ENCODE measurements around the gene FHOD3.
A peak's percentile ranks its signal among the peaks of the same experiment; 100 is the strongest.

FHOD3 gene

GRCh38 chr18:36281936-36282335, 15.6 kb upstream of the FHOD3 start:
- DNase-seq (ENCODE audit: extremely low read depth, low read depth): no peak
- no peak for TF ChIP-seq CTCF (IDR thresholded peaks at IDR 0.05; ENCODE audit: low read depth, low read length)

DNA sequence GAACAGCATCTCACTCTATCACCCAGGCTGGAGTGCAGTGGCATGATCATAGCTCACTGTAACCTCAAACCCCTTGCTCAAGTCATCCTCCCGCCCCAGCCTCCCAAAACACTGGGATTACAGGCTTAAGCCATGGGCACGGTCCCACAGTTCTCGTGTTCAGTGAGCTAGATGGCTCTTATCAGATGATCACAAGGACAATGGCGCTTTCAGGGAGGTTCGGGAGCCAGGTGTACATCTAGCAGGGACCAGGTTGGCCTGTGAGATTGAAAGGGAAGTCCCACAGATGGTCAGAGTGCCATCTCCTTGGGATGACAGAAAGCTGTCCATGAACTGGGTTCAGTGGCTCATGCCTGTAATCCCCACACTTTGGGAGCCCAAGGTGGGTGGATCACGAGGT, 14.1 kb upstream of the FHOD3 start:
- TF ChIP-seq CTCF (IDR thresholded peaks at IDR 0.05; ENCODE audit: low read depth, low read length): no peak
- DNase-seq (ENCODE audit: extremely low read depth, low read depth): no peak

- TF ChIP-seq CTCF (IDR thresholded peaks at IDR 0.05; ENCODE audit: low read depth, low read length): no peak
- no peak for DNase-seq (ENCODE audit: extremely low read depth, low read depth)
These were observed 13.2 kb upstream of the FHOD3 start for GRCh38 chr18:36284268-36284667.

- peak; percentile 81 for TF ChIP-seq CTCF (IDR thresholded peaks at IDR 0.05; ENCODE audit: low read depth, low read length)
- DNase-seq (ENCODE audit: extremely low read depth, low read depth): no peak
These were observed 12.7 kb upstream of the FHOD3 start for GRCh38 chr18:36284671-36285295.

DNA sequence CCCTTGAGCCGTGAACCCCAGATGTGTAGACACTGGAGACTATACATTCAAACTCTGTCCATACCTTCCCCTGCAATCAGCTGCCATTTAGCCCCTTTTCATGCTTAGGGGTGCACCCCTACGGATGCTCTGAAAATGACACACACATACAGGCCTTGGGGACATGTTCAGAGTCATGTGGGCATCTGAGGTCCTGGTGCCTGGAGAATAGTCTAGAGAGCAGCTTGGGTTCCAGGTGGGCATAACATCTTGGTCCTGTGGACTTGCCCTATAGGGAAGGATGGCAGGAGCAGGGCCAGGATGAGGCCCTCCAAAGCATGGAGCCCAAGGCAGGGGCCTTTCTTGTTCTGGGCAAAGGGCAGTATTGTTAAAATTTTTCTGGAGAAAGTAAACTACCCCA, 9.9 kb upstream of the FHOD3 start:
- TF ChIP-seq CTCF (IDR thresholded peaks at IDR 0.05; ENCODE audit: low read depth, low read length): no peak
- DNase-seq (ENCODE audit: extremely low read depth, low read depth): no peak

DNA sequence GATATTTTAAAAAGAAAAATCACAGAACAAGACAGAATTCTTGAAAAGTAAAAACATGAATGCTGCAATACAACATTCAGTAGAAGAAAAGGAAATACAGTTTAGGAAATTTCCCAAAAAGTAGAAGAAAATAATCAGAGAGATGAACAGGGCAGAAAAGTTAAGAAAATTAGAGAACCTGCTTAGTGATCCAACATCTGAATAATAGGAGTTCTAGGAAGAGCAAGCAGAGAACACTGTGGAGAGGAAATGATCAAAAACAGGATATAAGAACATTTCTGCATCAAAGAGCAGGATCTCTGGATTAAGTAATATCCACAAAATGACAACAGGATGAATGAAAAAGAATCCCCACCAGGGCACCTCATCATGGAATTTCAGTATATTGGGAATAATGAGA, 8.8 kb upstream of the FHOD3 start:
- no peak for DNase-seq (ENCODE audit: extremely low read depth, low read depth)
- TF ChIP-seq CTCF (IDR thresholded peaks at IDR 0.05; ENCODE audit: low read depth, low read length): no peak

- TF ChIP-seq CTCF (IDR thresholded peaks at IDR 0.05; ENCODE audit: low read depth, low read length): no peak
- no peak for DNase-seq (ENCODE audit: extremely low read depth, low read depth)
These were observed 3.5 kb upstream of the FHOD3 start for GRCh38 chr18:36294031-36294430.

Data from AG09319 (cell line).